Activated CD4-positive, CD25-positive, alpha-beta regulatory T cell treated with anti-CD3 and anti-CD28 coated beads, Interleukin-2, amount 50 U/mL, for 72 hours (primary cell): Measurements from ENCODE around the gene CDKL5.

ENCODE experiments used
- DNase-seq: peaks from one replicate; pipeline ENCODE4 v3.0.0; 2021

The CDKL5 gene

GRCh38 chrX:18461431-18461830 is 36.0 kb downstream of the CDKL5 start:
- no peak for DNase-seq

- DNase-seq: no peak
Observed at GRCh38 chrX:18464499-18464898, 39.1 kb downstream of the CDKL5 start.

GRCh38 chrX:18465051-18465450 is 39.6 kb downstream of the CDKL5 start:
- DNase-seq: no peak

- DNase-seq: no peak
Observed at GRCh38 chrX:18468599-18468998, 43.2 kb downstream of the CDKL5 start.

- DNase-seq: no peak
Observed at GRCh38 chrX:18471296-18471695, 45.9 kb downstream of the CDKL5 start.

GRCh38 chrX:18490806-18491555 is 65.6 kb downstream of the CDKL5 start:
- no peak for DNase-seq

- DNase-seq: no peak
Observed at GRCh38 chrX:18491587-18492340, 66.4 kb downstream of the CDKL5 start.

- no peak for DNase-seq
Observed at GRCh38 chrX:18534949-18535348, 109.5 kb downstream of the CDKL5 start.

- no peak for DNase-seq
Observed at GRCh38 chrX:18537068-18537467, 111.7 kb downstream of the CDKL5 start.

- no peak for DNase-seq
Observed at GRCh38 chrX:18537524-18537923, 112.1 kb downstream of the CDKL5 start.

- no peak for DNase-seq
Observed at GRCh38 chrX:18542131-18542530, 116.7 kb downstream of the CDKL5 start.

- DNase-seq: no peak
Observed at GRCh38 chrX:18542905-18543304, 117.5 kb downstream of the CDKL5 start.

- DNase-seq: no peak
Observed at GRCh38 chrX:18543738-18544137, 118.3 kb downstream of the CDKL5 start.

- DNase-seq: no peak
Observed at GRCh38 chrX:18545771-18546170, 120.4 kb downstream of the CDKL5 start.

- DNase-seq: no peak
Observed at GRCh38 chrX:18548996-18549395, 123.6 kb downstream of the CDKL5 start.

GRCh38 chrX:18549643-18550042 is 124.2 kb downstream of the CDKL5 start:
- no peak for DNase-seq

GRCh38 chrX:18557879-18558278 is 132.5 kb downstream of the CDKL5 start:
- DNase-seq: no peak

GRCh38 chrX:18558799-18559198 is 133.4 kb downstream of the CDKL5 start:
- no peak for DNase-seq

GRCh38 chrX:18561020-18561419 is 135.6 kb downstream of the CDKL5 start:
- no peak for DNase-seq

GRCh38 chrX:18565727-18566126 is 140.3 kb downstream of the CDKL5 start:
- DNase-seq: no peak

- DNase-seq: no peak
Observed at GRCh38 chrX:18566748-18567147, 141.3 kb downstream of the CDKL5 start.

GRCh38 chrX:18573556-18573955 is 148.1 kb downstream of the CDKL5 start:
- no peak for DNase-seq

- no peak for DNase-seq
Observed at GRCh38 chrX:18574591-18574990, 149.2 kb downstream of the CDKL5 start.

GRCh38 chrX:18575744-18576143 is 150.3 kb downstream of the CDKL5 start:
- DNase-seq: no peak

- DNase-seq: no peak
Observed at GRCh38 chrX:18577400-18577799, 152.0 kb downstream of the CDKL5 start.
